MM.1S (cell line): Measurements from ENCODE around the gene DCTN4.

Experiments used
- EZH2phosphoT487 ChIP-seq: fragments of 300-600 bp; sonication (generic); IDR thresholded peaks from 2 replicates; pipeline ENCODE4 v1.6.1; 2018; ENCODE audit warnings: antibody characterized with exemption, low read length
- TF ChIP-seq, protein P1 (sequence below): fragments of 300-600 bp; sonication (generic); IDR thresholded peaks from 2 replicates; pipeline ENCODE4 v1.5.1; 2016; ENCODE audit warnings: antibody characterized with exemption, low read length, mixed read lengths

DNA sequence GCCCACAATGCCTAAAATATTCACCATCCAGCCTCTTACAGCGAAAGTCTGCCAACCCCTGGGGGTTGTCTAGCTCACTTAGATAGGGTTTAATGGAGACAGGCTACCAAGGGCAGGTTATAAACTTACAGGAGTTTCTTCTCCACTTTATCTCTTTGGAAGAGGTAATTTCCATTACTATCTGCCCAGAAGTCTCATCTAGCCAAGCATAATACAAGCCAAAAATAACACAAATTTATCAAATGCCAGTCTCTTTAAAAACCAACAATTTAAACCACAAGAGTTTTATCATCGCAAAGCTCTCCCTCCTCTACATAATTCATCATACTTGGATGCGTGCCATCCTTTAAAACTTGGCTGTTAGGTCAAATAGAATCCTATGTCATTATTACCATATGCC is 64.2 kb downstream of the DCTN4 start:
- TF ChIP-seq, protein P1, sequence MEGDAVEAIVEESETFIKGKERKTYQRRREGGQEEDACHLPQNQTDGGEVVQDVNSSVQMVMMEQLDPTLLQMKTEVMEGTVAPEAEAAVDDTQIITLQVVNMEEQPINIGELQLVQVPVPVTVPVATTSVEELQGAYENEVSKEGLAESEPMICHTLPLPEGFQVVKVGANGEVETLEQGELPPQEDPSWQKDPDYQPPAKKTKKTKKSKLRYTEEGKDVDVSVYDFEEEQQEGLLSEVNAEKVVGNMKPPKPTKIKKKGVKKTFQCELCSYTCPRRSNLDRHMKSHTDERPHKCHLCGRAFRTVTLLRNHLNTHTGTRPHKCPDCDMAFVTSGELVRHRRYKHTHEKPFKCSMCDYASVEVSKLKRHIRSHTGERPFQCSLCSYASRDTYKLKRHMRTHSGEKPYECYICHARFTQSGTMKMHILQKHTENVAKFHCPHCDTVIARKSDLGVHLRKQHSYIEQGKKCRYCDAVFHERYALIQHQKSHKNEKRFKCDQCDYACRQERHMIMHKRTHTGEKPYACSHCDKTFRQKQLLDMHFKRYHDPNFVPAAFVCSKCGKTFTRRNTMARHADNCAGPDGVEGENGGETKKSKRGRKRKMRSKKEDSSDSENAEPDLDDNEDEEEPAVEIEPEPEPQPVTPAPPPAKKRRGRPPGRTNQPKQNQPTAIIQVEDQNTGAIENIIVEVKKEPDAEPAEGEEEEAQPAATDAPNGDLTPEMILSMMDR = no peak
- TF ChIP-seq EZH2phosphoT487 = no peak
